ENCODE measurements around the gene PLCB1.

Gene PLCB1

GRCh38 chr20:8318965-8319625 is 187.0 kb downstream of the PLCB1 start:
- no peak overlapping the region for H3K27ac ChIP-seq (ENCODE audit: low read depth, low read length, severe bottlenecking)
- 91 to 92% methylated on average over 1 to 2 of the region's 3 CpGs for WGBS, 2 experiments (ENCODE audit: insufficient coverage in 2 of 2)
- H3K4me1 ChIP-seq (ENCODE audit: control insufficient read depth, insufficient read depth, low read length, poor library complexity, severe bottlenecking), result no peaks in the 10 kb centered on the region
- no peaks in the 10 kb centered on the region for H3K36me3 ChIP-seq (ENCODE audit: control insufficient read depth, insufficient read depth, low read length)
- no peaks in the 10 kb centered on the region for H3K9me3 ChIP-seq (ENCODE audit: control insufficient read depth, low read length)
- H3K4me3 ChIP-seq (ENCODE audit: extremely low read depth, insufficient read depth, low read length, poor library complexity, severe bottlenecking), result no peak overlapping the region

GRCh38 chr20:8320306-8320705 is 188.2 kb downstream of the PLCB1 start:
- 67% methylated on average over 1 of the region's 1 CpG; no CpG with 5 or more reads in 1 of the 2 experiments for WGBS, 2 experiments (ENCODE audit: insufficient coverage in 2 of 2)
- Histone ChIP-seq H3K9me3 (ENCODE audit: control insufficient read depth, low read length) (no peaks in the 10 kb centered on the region), H3K27ac (ENCODE audit: low read depth, low read length, severe bottlenecking) (no peak overlapping the region), H3K4me1 (ENCODE audit: control insufficient read depth, insufficient read depth, low read length, poor library complexity, severe bottlenecking) (no peaks in the 10 kb centered on the region), H3K4me3 (ENCODE audit: extremely low read depth, insufficient read depth, low read length, poor library complexity, severe bottlenecking) (no peak overlapping the region), H3K36me3 (ENCODE audit: control insufficient read depth, insufficient read depth, low read length) (no peaks in the 10 kb centered on the region)

- Histone ChIP-seq H3K4me1 (ENCODE audit: control insufficient read depth, insufficient read depth, low read length, poor library complexity, severe bottlenecking) (no peaks in the 10 kb centered on the region), H3K9me3 (ENCODE audit: control insufficient read depth, low read length) (no peaks in the 10 kb centered on the region), H3K36me3 (ENCODE audit: control insufficient read depth, insufficient read depth, low read length) (no peaks in the 10 kb centered on the region), H3K27ac (ENCODE audit: low read depth, low read length, severe bottlenecking) (no peak overlapping the region), H3K4me3 (ENCODE audit: extremely low read depth, insufficient read depth, low read length, poor library complexity, severe bottlenecking) (no peak overlapping the region)
- WGBS, 2 experiments (ENCODE audit: insufficient coverage in 2 of 2), result 100% methylated on average over 2 of the region's 4 CpGs; no CpG with 5 or more reads in 1 of the 2 experiments
These were observed 188.9 kb downstream of the PLCB1 start for GRCh38 chr20:8321001-8321400.

GRCh38 chr20:8322662-8323217 is 190.7 kb downstream of the PLCB1 start:
- Histone ChIP-seq H3K36me3 (ENCODE audit: control insufficient read depth, insufficient read depth, low read length) (no peaks in the 10 kb centered on the region), H3K4me1 (ENCODE audit: control insufficient read depth, insufficient read depth, low read length, poor library complexity, severe bottlenecking) (no peaks in the 10 kb centered on the region), H3K9me3 (ENCODE audit: control insufficient read depth, low read length) (no peaks in the 10 kb centered on the region), H3K4me3 (ENCODE audit: extremely low read depth, insufficient read depth, low read length, poor library complexity, severe bottlenecking) (no peak overlapping the region), H3K27ac (ENCODE audit: low read depth, low read length, severe bottlenecking) (no peak overlapping the region)
- WGBS, 2 experiments (ENCODE audit: insufficient coverage in 2 of 2), result 78 to 100% methylated on average over 1 to 2 of the region's 5 CpGs

GRCh38 chr20:8326191-8326590 is 194.1 kb downstream of the PLCB1 start:
- no peaks in the 10 kb centered on the region for H3K9me3 ChIP-seq (ENCODE audit: control insufficient read depth, low read length)
- H3K27ac ChIP-seq (ENCODE audit: low read depth, low read length, severe bottlenecking), result no peak overlapping the region
- H3K36me3 ChIP-seq (ENCODE audit: control insufficient read depth, insufficient read depth, low read length), result no peaks in the 10 kb centered on the region
- WGBS, 2 experiments (ENCODE audit: insufficient coverage in 2 of 2), result 80 to 83% methylated on average over 1 of the region's 3 CpGs
- no peak overlapping the region for H3K4me3 ChIP-seq (ENCODE audit: extremely low read depth, insufficient read depth, low read length, poor library complexity, severe bottlenecking)
- H3K4me1 ChIP-seq (ENCODE audit: control insufficient read depth, insufficient read depth, low read length, poor library complexity, severe bottlenecking), result no peaks in the 10 kb centered on the region

GRCh38 chr20:8326899-8327298 is 194.8 kb downstream of the PLCB1 start:
- Histone ChIP-seq H3K36me3 (ENCODE audit: control insufficient read depth, insufficient read depth, low read length) (no peaks in the 10 kb centered on the region), H3K9me3 (ENCODE audit: control insufficient read depth, low read length) (no peaks in the 10 kb centered on the region), H3K4me1 (ENCODE audit: control insufficient read depth, insufficient read depth, low read length, poor library complexity, severe bottlenecking) (no peaks in the 10 kb centered on the region), H3K27ac (ENCODE audit: low read depth, low read length, severe bottlenecking) (no peak overlapping the region), H3K4me3 (ENCODE audit: extremely low read depth, insufficient read depth, low read length, poor library complexity, severe bottlenecking) (no peak overlapping the region)
- 93 to 96% methylated on average over 2 to 5 of the region's 5 CpGs for WGBS, 2 experiments (ENCODE audit: insufficient coverage in 2 of 2)

GRCh38 chr20:8328189-8328588 is 196.1 kb downstream of the PLCB1 start:
- Histone ChIP-seq H3K4me3 (ENCODE audit: extremely low read depth, insufficient read depth, low read length, poor library complexity, severe bottlenecking) (no peak overlapping the region), H3K4me1 (ENCODE audit: control insufficient read depth, insufficient read depth, low read length, poor library complexity, severe bottlenecking) (no peaks in the 10 kb centered on the region), H3K9me3 (ENCODE audit: control insufficient read depth, low read length) (no peaks in the 10 kb centered on the region), H3K27ac (ENCODE audit: low read depth, low read length, severe bottlenecking) (no peak overlapping the region), H3K36me3 (ENCODE audit: control insufficient read depth, insufficient read depth, low read length) (no peaks in the 10 kb centered on the region)
- WGBS, 2 experiments (ENCODE audit: insufficient coverage in 2 of 2), result no CpG with 5 or more reads among the region's 1 CpG

GRCh38 chr20:8330319-8330784 is 198.3 kb downstream of the PLCB1 start:
- Histone ChIP-seq H3K4me1 (ENCODE audit: control insufficient read depth, insufficient read depth, low read length, poor library complexity, severe bottlenecking) (no peaks in the 10 kb centered on the region), H3K27ac (ENCODE audit: low read depth, low read length, severe bottlenecking) (no peak overlapping the region)
- 84 to 100% methylated on average over 2 to 3 of the region's 3 CpGs for WGBS, 2 experiments (ENCODE audit: insufficient coverage in 2 of 2)

GRCh38 chr20:8330785-8331695 is 199.0 kb downstream of the PLCB1 start:
- no peak overlapping the region for H3K4me3 ChIP-seq (ENCODE audit: extremely low read depth, insufficient read depth, low read length, poor library complexity, severe bottlenecking)
- no peaks in the 10 kb centered on the region for H3K4me1 ChIP-seq (ENCODE audit: control insufficient read depth, insufficient read depth, low read length, poor library complexity, severe bottlenecking)
- no peak overlapping the region for H3K27ac ChIP-seq (ENCODE audit: low read depth, low read length, severe bottlenecking)
- WGBS, 2 experiments (ENCODE audit: insufficient coverage in 2 of 2), result no CpG with 5 or more reads among the region's 3 CpGs
- H3K36me3 ChIP-seq (ENCODE audit: control insufficient read depth, insufficient read depth, low read length), result no peaks in the 10 kb centered on the region
- H3K9me3 ChIP-seq (ENCODE audit: control insufficient read depth, low read length), result no peaks in the 10 kb centered on the region

More at GRCh38 chr20:8330319-8330784, 198.3 kb downstream of the PLCB1 start:
- Histone ChIP-seq H3K9me3 (ENCODE audit: control insufficient read depth, low read length) (no peaks in the 10 kb centered on the region), H3K4me3 (ENCODE audit: extremely low read depth, insufficient read depth, low read length, poor library complexity, severe bottlenecking) (no peak overlapping the region), H3K36me3 (ENCODE audit: control insufficient read depth, insufficient read depth, low read length) (no peaks in the 10 kb centered on the region)

- Histone ChIP-seq H3K4me1 (ENCODE audit: control insufficient read depth, insufficient read depth, low read length, poor library complexity, severe bottlenecking) (no peaks in the 10 kb centered on the region), H3K4me3 (ENCODE audit: extremely low read depth, insufficient read depth, low read length, poor library complexity, severe bottlenecking) (no peak overlapping the region), H3K9me3 (ENCODE audit: control insufficient read depth, low read length) (no peaks in the 10 kb centered on the region), H3K27ac (ENCODE audit: low read depth, low read length, severe bottlenecking) (no peak overlapping the region), H3K36me3 (ENCODE audit: control insufficient read depth, insufficient read depth, low read length) (no peaks in the 10 kb centered on the region)
- WGBS, 2 experiments (ENCODE audit: insufficient coverage in 2 of 2), result 85 to 98% methylated on average over 5 to 6 of the region's 6 CpGs
These were observed 199.8 kb downstream of the PLCB1 start for GRCh38 chr20:8331740-8332412.
